GM21528 (cell line): ENCODE measurements around the gene SMARCA2.

Experiments used
- ATAC-seq: cut with Tn5 transposase; IDR thresholded peaks from one replicate; pipeline ENCODE4 v1.9.1; 2021; ENCODE audit warnings: mild to moderate bottlenecking, moderate library complexity; ENCODE audit not compliant: unreplicated experiment, low FRiP score

The SMARCA2 gene

DNA sequence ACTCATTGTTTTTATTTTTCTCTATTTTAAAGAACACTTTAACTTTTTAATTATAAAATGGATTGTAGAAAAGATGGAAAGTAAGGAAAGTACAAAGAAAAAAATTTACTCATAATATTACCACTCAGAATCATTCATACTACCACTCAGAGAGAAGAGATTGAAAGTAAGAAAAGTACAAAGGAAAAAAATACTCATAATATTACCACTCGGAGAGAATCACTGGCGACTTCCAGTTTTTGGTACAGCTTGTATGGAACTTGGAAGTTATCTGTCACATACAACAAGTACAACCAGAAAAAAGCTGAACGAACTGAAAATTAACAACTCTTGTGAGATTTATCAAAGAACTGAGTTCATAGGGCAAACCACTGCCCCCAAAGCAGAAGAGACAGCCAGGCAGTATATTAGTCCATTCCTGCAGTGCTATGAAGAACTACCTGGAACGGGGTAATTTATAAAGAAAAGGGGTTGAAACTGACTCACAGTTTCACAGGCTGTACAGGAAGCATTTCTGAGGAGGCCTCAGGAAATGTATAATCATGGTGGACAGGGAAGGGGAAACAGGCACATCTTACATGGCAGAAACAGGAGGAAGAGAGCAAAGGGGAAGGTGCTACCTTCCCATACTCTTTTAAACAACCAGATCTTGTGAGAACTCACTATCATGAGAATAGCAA, 183.9 kb downstream of the SMARCA2 start:
- no peak for ATAC-seq

DNA sequence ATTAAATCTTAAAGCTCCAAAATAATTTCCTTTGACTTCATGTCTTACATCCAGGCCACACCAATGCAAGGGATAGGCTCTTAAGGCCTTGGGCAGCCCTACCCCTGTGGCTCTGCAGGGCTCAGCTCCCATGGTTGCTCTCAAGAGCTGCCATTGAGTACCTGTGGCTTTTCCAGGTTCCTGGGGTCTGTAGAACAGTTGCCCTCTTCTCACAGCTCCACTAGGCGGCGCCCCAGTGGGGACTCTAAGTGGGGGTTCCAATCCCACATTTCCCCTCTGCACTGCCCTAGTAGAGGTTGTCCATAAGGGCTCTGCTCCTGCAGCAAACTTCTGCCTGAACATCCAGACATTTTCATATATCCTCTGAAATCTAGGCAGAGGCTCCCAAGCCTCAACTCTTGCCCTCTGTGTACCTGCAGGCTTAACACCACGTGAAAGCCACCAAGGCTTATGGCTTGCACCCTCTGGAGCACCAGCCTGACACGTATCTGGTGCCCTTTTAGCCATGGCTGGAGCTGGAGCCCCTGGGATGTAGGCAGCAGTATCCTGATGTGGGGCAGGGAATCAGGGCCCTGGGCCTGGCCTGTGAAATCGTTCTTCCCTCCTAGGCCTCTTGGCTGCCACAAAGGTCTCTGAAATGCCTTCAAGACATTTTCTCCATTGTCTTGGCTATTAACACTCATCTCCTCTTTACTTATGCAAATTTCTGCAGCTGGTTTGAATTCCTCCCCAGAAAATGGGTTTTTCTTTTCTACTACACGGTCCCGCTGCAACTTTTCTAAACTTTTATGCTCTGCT, 185.1 kb downstream of the SMARCA2 start:
- ATAC-seq: no peak

- ATAC-seq: no peak
These were observed 193.3 kb downstream of the SMARCA2 start for GRCh38 chr9:2208465-2208864.

DNA sequence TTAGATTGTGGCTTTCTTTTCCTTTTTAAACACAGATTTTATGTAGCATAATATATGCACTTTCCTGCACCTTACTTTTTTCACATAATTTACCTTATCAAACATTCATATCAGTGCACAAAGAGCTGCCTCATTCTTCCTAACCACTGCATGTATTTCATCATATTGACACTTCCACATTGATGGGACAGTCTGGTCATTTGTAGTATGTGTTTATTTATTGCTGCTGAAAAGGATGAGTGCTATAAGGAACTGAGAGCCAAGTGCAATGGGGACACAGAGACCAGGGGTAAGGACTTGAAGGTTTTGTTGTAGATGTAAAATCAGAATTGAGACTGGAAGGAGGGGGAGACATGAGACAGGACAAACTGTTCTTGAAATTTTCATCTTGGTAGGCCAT, 193.8 kb downstream of the SMARCA2 start:
- no peak for ATAC-seq

DNA sequence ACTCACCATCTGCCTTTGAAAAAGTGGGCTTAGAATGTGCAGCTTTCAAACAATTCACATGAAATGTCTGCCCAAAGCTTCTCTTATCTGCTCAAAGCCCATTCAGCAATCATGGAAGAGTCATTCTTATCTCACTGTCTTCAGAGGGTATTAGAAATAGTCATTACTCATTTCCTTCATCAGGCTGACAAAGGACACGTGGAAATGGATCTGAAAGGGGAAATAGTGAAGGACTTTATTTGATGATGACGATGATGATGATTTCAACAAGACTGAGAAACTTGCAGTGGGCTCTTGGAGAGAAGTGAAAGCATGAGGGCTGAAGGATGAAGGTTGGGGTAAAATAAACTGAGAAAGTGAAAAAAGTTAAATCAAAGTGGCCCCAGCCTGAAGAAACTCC, 194.3 kb downstream of the SMARCA2 start:
- ATAC-seq: no peak

DNA sequence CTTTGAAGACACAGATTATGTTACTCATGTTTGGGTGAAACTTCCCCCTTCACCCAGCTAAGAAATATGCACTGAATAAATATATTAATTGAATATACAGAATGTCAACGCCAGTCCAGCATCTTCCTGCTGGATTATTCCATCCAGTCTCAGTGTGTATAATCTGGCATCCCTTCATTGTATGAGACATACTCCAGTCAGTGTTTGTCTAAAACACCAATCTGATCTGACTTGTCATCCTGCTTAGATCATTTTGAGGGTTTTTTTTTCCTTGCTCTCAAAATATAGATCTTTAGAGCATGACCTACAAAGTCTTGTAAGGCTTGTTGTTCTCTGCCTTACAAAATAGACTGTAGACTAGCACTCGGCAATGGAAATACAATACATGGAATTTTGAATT, 195.1 kb downstream of the SMARCA2 start:
- no peak for ATAC-seq

- ATAC-seq: no peak
These were observed 198.8 kb downstream of the SMARCA2 start for GRCh38 chr9:2213830-2214468.

GRCh38 chr9:2214707-2215106, 199.6 kb downstream of the SMARCA2 start:
- ATAC-seq: no peak

GRCh38 chr9:2215921-2216441, 200.8 kb downstream of the SMARCA2 start:
- no peak for ATAC-seq

- ATAC-seq: no peak
These were observed 201.4 kb downstream of the SMARCA2 start for GRCh38 chr9:2216591-2216990.

DNA sequence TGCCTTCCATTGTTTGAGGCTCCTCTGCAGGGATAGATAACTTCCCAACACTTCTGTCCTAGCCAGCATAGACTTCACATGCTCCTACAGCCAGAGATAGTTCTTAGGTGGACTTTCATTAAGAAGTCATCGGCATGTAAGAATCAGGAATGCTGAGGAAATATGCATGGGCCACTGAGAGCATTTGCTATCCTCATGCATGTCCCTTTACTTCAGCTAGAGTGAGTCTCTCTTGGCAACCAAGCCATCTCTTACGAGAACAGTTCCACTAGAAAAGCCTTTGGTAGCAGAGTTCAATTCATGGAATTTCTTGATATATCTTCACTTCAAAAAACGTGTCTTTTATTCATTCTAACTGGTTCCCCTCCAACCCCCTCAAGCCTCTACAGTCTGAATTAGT, 202.4 kb downstream of the SMARCA2 start:
- ATAC-seq: no peak

DNA sequence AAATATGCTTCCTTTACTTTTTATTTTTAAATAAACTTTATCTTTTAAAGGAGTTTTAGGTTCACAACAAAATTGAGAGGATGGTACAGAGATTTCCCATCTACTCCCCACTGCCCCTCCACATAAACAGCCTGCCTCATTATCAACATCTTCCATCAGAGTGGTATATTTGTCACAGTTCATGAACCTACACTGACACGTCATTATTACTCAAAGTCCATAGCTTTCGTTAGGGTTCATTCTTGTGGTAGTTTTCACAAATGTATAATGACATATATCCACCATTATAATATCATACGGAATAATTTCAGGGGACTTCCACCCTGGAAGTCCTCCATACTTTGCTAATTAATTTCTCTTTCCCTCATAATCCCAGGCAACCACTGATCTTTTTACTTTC, 204.9 kb downstream of the SMARCA2 start:
- ATAC-seq: no peak

GRCh38 chr9:2227144-2227867, 212.2 kb downstream of the SMARCA2 start:
- ATAC-seq: no peak

DNA sequence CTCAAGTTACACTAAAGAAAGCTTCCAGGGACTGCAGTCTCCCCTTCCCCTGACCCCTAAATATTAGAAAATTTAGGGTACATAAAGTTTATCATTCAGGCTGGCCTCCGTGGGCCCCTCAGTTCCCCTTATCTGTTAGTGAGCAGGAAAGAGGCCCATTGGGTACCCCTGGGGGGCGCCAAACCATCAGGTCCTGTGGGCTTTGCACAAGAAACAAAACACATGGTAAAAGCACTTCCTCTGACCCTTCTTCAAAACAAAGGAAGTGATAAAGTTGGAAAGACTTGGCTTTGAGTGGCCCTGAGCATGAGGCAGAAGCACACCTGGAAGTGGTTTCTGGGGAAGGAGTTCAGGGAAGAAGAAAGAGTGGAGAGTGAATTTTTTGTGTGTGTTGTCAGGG, 213.0 kb downstream of the SMARCA2 start:
- no peak for ATAC-seq

- no peak for ATAC-seq
These were observed 213.5 kb downstream of the SMARCA2 start for GRCh38 chr9:2228641-2229040.

GRCh38 chr9:2229109-2229721, 214.1 kb downstream of the SMARCA2 start:
- ATAC-seq: no peak

DNA sequence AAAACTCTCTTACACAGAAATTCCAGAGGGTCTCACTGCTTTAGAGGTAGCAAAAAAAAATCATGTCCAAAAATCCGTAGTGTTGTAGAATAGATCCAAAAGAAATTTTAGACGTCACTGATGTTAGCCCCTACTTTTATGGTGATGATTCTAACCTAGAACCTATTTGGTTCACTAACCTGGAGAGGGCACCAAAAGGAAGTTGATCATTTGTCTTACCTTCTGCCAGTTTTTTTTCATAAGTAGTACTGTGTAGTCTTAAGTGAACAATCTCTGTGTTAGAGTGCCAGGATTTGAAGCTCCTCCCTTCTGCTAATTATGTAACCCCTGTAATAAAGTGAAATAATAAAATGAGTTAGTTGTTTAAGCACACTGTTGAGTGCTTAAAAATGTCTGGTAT, 215.2 kb downstream of the SMARCA2 start:
- no peak for ATAC-seq

DNA sequence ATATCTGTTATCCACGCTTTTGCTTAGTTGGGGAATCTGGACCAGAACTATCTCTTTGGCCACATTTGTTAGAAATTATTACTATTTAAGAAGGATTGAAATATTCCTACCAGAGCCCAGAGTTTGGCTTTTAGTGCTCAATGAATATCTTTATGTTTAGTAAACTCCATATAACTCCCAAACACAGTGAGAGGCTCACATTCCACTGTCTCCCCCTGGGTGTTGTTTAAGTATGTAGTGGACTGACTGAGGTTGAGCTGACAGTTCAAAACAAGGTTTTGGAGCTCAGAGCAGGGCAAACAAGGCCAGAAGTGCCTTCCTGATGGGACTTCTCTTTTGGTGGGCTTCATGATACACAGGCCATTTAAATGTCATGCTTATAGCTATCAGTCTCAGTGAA, 216.0 kb downstream of the SMARCA2 start:
- ATAC-seq: no peak

DNA sequence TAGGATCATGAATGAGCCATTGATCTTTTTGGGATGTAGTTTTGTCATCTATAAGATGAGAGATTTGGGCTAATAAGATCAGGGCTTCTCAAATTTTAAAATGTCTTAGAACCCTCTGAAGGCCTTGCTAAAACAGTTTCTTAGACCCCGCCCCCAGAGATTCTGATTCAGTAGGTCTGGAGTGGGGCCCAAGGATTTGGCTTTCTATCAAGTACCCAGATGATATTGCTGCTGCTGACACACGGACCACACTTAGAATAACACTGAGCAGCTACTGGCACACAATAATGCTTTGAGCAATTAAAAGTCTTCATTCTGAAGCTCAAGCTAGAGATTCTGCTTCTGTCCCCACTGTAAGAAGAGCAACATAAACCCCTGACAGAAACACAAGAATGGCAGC, 216.7 kb downstream of the SMARCA2 start:
- no peak for ATAC-seq

DNA sequence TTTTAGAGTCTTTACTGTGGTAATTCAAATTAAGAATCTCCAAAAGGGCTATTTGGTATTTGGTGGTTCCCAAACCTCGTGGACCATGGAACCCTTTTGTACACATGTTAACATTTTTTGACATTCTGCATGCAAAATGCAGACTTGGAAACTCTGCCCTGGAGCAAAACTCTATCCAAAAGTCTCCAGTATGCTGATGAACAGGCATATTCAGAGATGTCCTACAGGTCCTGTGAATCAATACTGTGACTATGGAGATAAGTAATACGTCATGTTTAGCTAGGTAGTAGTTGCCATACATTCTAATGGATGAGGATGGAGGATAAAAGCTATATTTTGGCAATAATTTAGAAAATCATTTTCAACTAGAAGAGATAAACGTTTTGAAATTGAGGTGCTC, 218.1 kb downstream of the SMARCA2 start:
- no peak for ATAC-seq
